H1 (cell line): ENCODE measurements around the gene TBC1D22A.

Experiments
- CEBPB ChIP-seq: IDR thresholded peaks from 2 replicates; pipeline ENCODE4 v1.6.1; 2012; ENCODE audit warnings: low read depth, low read length
- GTF2F1 ChIP-seq: IDR thresholded peaks from 2 replicates; pipeline ENCODE4 v1.6.1; 2012; ENCODE audit warnings: low read depth, low read length, improper control_type of control experiment, borderline replicate concordance
- SRF ChIP-seq: IDR thresholded peaks from 2 replicates; pipeline ENCODE4 v1.6.1; 2011; ENCODE audit warnings: mild to moderate bottlenecking, low read depth, low read length, moderate library complexity

GRCh38 chr22:46925818-46926217, 163.4 kb downstream of the TBC1D22A start:
- TF ChIP-seq CEBPB: no peak
- no peak for TF ChIP-seq GTF2F1
- no peak for TF ChIP-seq SRF
